ENCODE results near the gene HEXIM2. TPM values are rescaled to one million over a fixed set of nuclear protein-coding genes. Genes with fewer than 3 reads are reported as not detected.

The HEXIM2 gene
- total and polyA plus RNA-seq, 2 of the 13 experiments (the other 11 are each of a cell fraction or from before 2014, with no cell fraction given): 27.1 to 32.4 TPM

GRCh38 chr17:45172541-45173286 is 11.0 kb downstream of the HEXIM2 start (continued):
- TF ChIP-seq, protein P1, sequence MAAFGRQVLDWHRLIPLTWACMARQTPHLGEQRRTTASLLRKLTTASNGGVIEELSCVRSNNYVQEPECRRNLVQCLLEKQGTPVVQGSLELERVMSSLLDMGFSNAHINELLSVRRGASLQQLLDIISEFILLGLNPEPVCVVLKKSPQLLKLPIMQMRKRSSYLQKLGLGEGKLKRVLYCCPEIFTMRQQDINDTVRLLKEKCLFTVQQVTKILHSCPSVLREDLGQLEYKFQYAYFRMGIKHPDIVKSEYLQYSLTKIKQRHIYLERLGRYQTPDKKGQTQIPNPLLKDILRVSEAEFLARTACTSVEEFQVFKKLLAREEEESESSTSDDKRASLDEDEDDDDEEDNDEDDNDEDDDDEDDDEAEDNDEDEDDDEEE (CRISPR knock-in tag; IDR thresholded peaks at IDR 0.05): peak; percentile 84; the same call in 1 of the 2 replicates
- TF ChIP-seq CREBL2 (CRISPR knock-in tag; IDR thresholded peaks at IDR 0.05; ENCODE audit: borderline replicate concordance) (peak; percentile 42; the same call in 1 of the 2 replicates), KLF13 (CRISPR knock-in tag; IDR thresholded peaks at IDR 0.05) (0 out of 2 replicates have a peak, but pooled peaks have one; percentile 30), YEATS4 (CRISPR knock-in tag; IDR thresholded peaks at IDR 0.05; ENCODE audit: borderline replicate concordance) (peak; percentile 42; the same call in 1 of the 2 replicates), ETV5 (CRISPR knock-in tag; IDR thresholded peaks at IDR 0.05; ENCODE audit: borderline replicate concordance) (peak; percentile 99), ZBTB1 (CRISPR knock-in tag; IDR thresholded peaks at IDR 0.05; ENCODE audit: borderline replicate concordance) (peak; percentile 19; the same call in 1 of the 2 replicates), ZNF724P (CRISPR knock-in tag; IDR thresholded peaks at IDR 0.05; ENCODE audit: borderline replicate concordance) (peak; percentile 85), KDM5B (CRISPR knock-in tag; IDR thresholded peaks at IDR 0.05; ENCODE audit: borderline replicate concordance) (no peak), RBFOX2 (IDR thresholded peaks at IDR 0.05; ENCODE audit: low read depth, low read length) (peak; percentile 87), PCBP1 (IDR thresholded peaks at IDR 0.05; ENCODE audit: borderline replicate concordance, low read depth, low read length) (peak; percentile 89), PAX8 (CRISPR knock-in tag; IDR thresholded peaks at IDR 0.05; ENCODE audit: borderline replicate concordance) (0 out of 2 replicates have a peak, but pooled peaks have one; percentile 46), BRD4 (CRISPR knock-in tag; IDR thresholded peaks at IDR 0.05) (peak; percentile 93), ZBTB7B (CRISPR knock-in tag; IDR thresholded peaks at IDR 0.05) (peak; percentile 82), ESRRA (CRISPR knock-in tag; IDR thresholded peaks at IDR 0.05; ENCODE audit: low read depth) (peak; percentile 15; the same call in 1 of the 2 replicates), ZNF251 (CRISPR knock-in tag; IDR thresholded peaks at IDR 0.05) (peak; percentile 69; the same call in 1 of the 2 replicates), RXRB (CRISPR knock-in tag; IDR thresholded peaks at IDR 0.05; ENCODE audit: borderline replicate concordance) (peak; percentile 77; the same call in 1 of the 2 replicates), MTF2 (CRISPR knock-in tag; IDR thresholded peaks at IDR 0.05; ENCODE audit: borderline replicate concordance) (no peak), HIC2 (CRISPR knock-in tag; IDR thresholded peaks at IDR 0.05; ENCODE audit: low read depth) (peak; percentile 98), FOXA3 (CRISPR knock-in tag; IDR thresholded peaks at IDR 0.05) (peak; percentile 72), ZNF383 (CRISPR knock-in tag; IDR thresholded peaks at IDR 0.05; ENCODE audit: borderline replicate concordance) (0 out of 2 replicates have a peak, but pooled peaks have one; percentile 27), HIVEP1 (CRISPR knock-in tag; IDR thresholded peaks at IDR 0.05) (no peak), HNF4G (IDR thresholded peaks at IDR 0.05; ENCODE audit: borderline replicate concordance, low read depth, low read length) (peak; percentile 72; the same call in 1 of the 2 replicates), HNF4G (CRISPR knock-in tag; IDR thresholded peaks at IDR 0.05; ENCODE audit: borderline replicate concordance, low read depth) (no peak), ZNF367 (CRISPR knock-in tag; IDR thresholded peaks at IDR 0.05; ENCODE audit: borderline replicate concordance) (no peak), ZFP1 (CRISPR knock-in tag; IDR thresholded peaks at IDR 0.05) (peak; percentile 80), MEIS2 (CRISPR knock-in tag; IDR thresholded peaks at IDR 0.05) (peak; percentile 80; the same call in 1 of the 2 replicates), PPARG (CRISPR knock-in tag; conservative IDR thresholded peaks at IDR 0.05) (peak; percentile 58; the same call in 1 of the 2 replicates), ZNF589 (CRISPR knock-in tag; conservative IDR thresholded peaks at IDR 0.05) (no peak)
